HCT116 (cell line): Measurements from ENCODE around the gene LRFN2. TPM values are rescaled to one million over a fixed set of nuclear protein-coding genes. Genes with fewer than 3 reads are reported as not detected.

Experiments used
- ATAC-seq: fragments of 200-7000 bp; cut with Tn5 transposase; 2 replicates; pipeline ENCODE4 v1.9.1; 2020; ENCODE audit warnings: mild to moderate bottlenecking, moderate library complexity
- BruUV-seq: library from RNA; stranded (reverse); fragments of 400-500 nt; replicated peaks from 2 replicates; lab custom pipeline; 2021; lab: Mats Ljungman, UMichigan
- CTCF ChIA-PET: fragments of 300-600 bp; sonication (Branson Sonifier 250); formaldehyde crosslinking; loops from one replicate; lab custom pipeline; 2021; ENCODE audit warnings: antibody characterized with exemption; lab: Charles Lee
- POLR2A ChIA-PET: fragments of 300-600, 350-600 bp; sonication (Branson Sonifier 250); formaldehyde crosslinking; loops from one replicate; lab custom pipeline; 2021; ENCODE audit warnings: antibody characterized with exemption; lab: Charles Lee
- RAD21 ChIA-PET, 2 experiments: fragments of 300-600 bp; sonication (Branson Sonifier 250); formaldehyde crosslinking; loops; one replicate each; lab custom pipeline; 2023; ENCODE audit warnings: low total read pairs in 2 of 2; ENCODE audit not compliant: uncharacterized antibody in 2 of 2, unreplicated experiment in 2 of 2, low non-redundant PET in 1 of 2; lab: Charles Lee
- DNase-seq: peaks from one replicate; pipeline ENCODE4 v3.0.0-alpha.2; 2010; ENCODE audit warnings: low read depth, low spot score
- H2AFZ ChIP-seq: fragments of 200-600 bp; shearing (Covaris generic), sonication (generic); 2 replicates; pipeline ENCODE4 v1.6.1; 2017; ENCODE audit warnings: low read depth, mixed run types, mixed read lengths, antibody characterized with exemption, low read length; ENCODE audit not compliant: poor library complexity, severe bottlenecking
- H3K27ac ChIP-seq: 2 replicates; pipeline ENCODE4 v1.5.1; 2012; ENCODE audit warnings: low read depth, low read length
- H3K27me3 ChIP-seq: fragments of 200-600 bp; sonication (generic); 2 replicates; pipeline ENCODE4 v1.6.1; 2016; ENCODE audit warnings: mixed run types, low read length, mixed read lengths; ENCODE audit not compliant: insufficient read depth
- H3K36me3 ChIP-seq, 2 experiments: fragments of 200-500 bp in 1 of 2; fragments of 200-600 bp in 1 of 2; sonication (Bioruptor generic) in 1 of 2; sonication (generic) in 1 of 2; 2 replicates each; pipeline versions ENCODE4 v1.5.1 to v1.6.1; 2014 to 2016; ENCODE audit warnings: low read length in 2 of 2, inconsistent platforms in 1 of 2, mixed read lengths in 1 of 2, mixed run types in 1 of 2; ENCODE audit not compliant: insufficient read depth in 2 of 2, control insufficient read depth in 1 of 2
- H3K4me1 ChIP-seq, 2 experiments: fragments of 200-600 bp in 1 of 2; sonication (generic) in 1 of 2; 2 replicates each; pipeline versions ENCODE4 v1.5.1 to v1.6.1; 2012 to 2017; ENCODE audit warnings: low read length in 2 of 2, inconsistent platforms in 1 of 2, mild to moderate bottlenecking in 1 of 2, mixed read lengths in 1 of 2, mixed run types in 1 of 2, moderate library complexity in 1 of 2; ENCODE audit not compliant: insufficient read depth in 2 of 2, control insufficient read depth in 1 of 2
- H3K4me2 ChIP-seq: fragments of 200-600 bp; sonication (generic); 2 replicates; pipeline ENCODE4 v1.6.1; 2017; ENCODE audit warnings: mixed run types, low read length, mixed read lengths
- H3K4me3 ChIP-seq, 2 experiments: fragments of 200-600 bp in 1 of 2; sonication (generic) in 1 of 2; replicated peaks in 1 of 2; 2 replicates each; pipeline ENCODE4 v1.5.1; 2011 to 2016; ENCODE audit warnings: low read length in 2 of 2, control low read depth in 1 of 2, low read depth in 1 of 2, mild to moderate bottlenecking in 1 of 2, mixed read lengths in 1 of 2, mixed run types in 1 of 2
- H3K79me2 ChIP-seq: fragments of 200-600 bp; sonication (generic); 2 replicates; pipeline ENCODE4 v1.6.1; 2017; ENCODE audit warnings: mild to moderate bottlenecking, mixed run types, low read length, moderate library complexity, mixed read lengths; ENCODE audit not compliant: insufficient read depth
- H3K9ac ChIP-seq: fragments of 200-600 bp; sonication (generic); 2 replicates; pipeline ENCODE4 v1.6.1; 2016; ENCODE audit warnings: low read length, mixed read lengths
- H3K9me2 ChIP-seq: fragments of 200-600 bp; sonication (generic), shearing (Covaris generic); 2 replicates; pipeline ENCODE4 v1.6.1; 2017; ENCODE audit warnings: mixed run types, mild to moderate bottlenecking, moderate library complexity; ENCODE audit not compliant: insufficient read depth
- H3K9me3 ChIP-seq, 2 experiments: fragments of 200-500 bp in 1 of 2; fragments of 200-600 bp in 1 of 2; sonication (Bioruptor generic) in 1 of 2; sonication (generic) in 1 of 2; 2 replicates each; pipeline ENCODE4 v1.6.1; 2014 to 2017; ENCODE audit warnings: low read length in 2 of 2, mixed read lengths in 2 of 2, inconsistent platforms in 1 of 2, low read depth in 1 of 2, mild to moderate bottlenecking in 1 of 2, mixed run types in 1 of 2, moderate library complexity in 1 of 2; ENCODE audit not compliant: control insufficient read depth in 1 of 2, insufficient read depth in 1 of 2
- H4K20me1 ChIP-seq: fragments of 200-600 bp; sonication (generic), shearing (Covaris generic); 2 replicates; pipeline ENCODE4 v1.6.1; 2017; ENCODE audit warnings: mixed run types, mild to moderate bottlenecking, moderate library complexity; ENCODE audit not compliant: insufficient read depth
- CEBPB ChIP-seq: IDR thresholded peaks from 2 replicates; pipeline ENCODE4 v1.6.1; 2012; ENCODE audit warnings: low read depth
- CTCF ChIP-seq, 3 experiments: fragments of 200-600 bp in 1 of 3; sonication (generic) in 1 of 3; IDR thresholded peaks in 2 of 3; conservative IDR thresholded peaks in 1 of 3; 2 replicates each; pipeline ENCODE4 v1.5.1; 2012 to 2017; ENCODE audit warnings: low read depth in 2 of 3, low read length in 2 of 3, antibody characterized with exemption in 1 of 3, borderline replicate concordance in 1 of 3, control low read depth in 1 of 3, mild to moderate bottlenecking in 1 of 3, mixed read lengths in 1 of 3, mixed run types in 1 of 3, moderate library complexity in 1 of 3; ENCODE audit not compliant: insufficient read depth in 1 of 3
- ELF1 ChIP-seq: IDR thresholded peaks from 2 replicates; pipeline ENCODE4 v1.6.1; 2012; ENCODE audit warnings: low read depth, borderline replicate concordance
- FOSL1 ChIP-seq: IDR thresholded peaks from 2 replicates; pipeline ENCODE4 v1.6.1; 2012; ENCODE audit warnings: low read depth
- JUND ChIP-seq: IDR thresholded peaks from 2 replicates; pipeline ENCODE4 v1.6.1; 2012
- POLR2AphosphoS5 ChIP-seq: IDR thresholded peaks from 2 replicates; pipeline ENCODE4 v1.6.1; 2011; ENCODE audit warnings: mild to moderate bottlenecking, low read depth, low read length, moderate library complexity
- RAD21 ChIP-seq: IDR thresholded peaks from 2 replicates; pipeline ENCODE4 v1.6.1; 2012; ENCODE audit warnings: low read depth, mild to moderate bottlenecking
- REST ChIP-seq: IDR thresholded peaks from 2 replicates; pipeline ENCODE4 v1.6.1; 2012; ENCODE audit warnings: low read depth
- SIN3A ChIP-seq: IDR thresholded peaks from 2 replicates; pipeline ENCODE4 v1.6.1; 2012; ENCODE audit warnings: low read depth
- SP1 ChIP-seq: IDR thresholded peaks from 2 replicates; pipeline ENCODE4 v1.6.1; 2012; ENCODE audit warnings: low read depth
- SRF ChIP-seq: IDR thresholded peaks from 2 replicates; pipeline ENCODE4 v1.6.1; 2012; ENCODE audit warnings: low read depth
- ZFX ChIP-seq: fragments of 450-650 bp; IDR thresholded peaks from 2 replicates; pipeline ENCODE4 v1.6.1; 2017
- intact Hi-C: fragments of 100-400 bp; cut with micrococcal nuclease; formaldehyde crosslinking; loops from 2 replicates; pipeline ENCODE4 v1.10.0; 2022
- total RNA-seq: library from RNA; stranded (reverse); gene quantifications from one replicate; pipeline ENCODE4 v1.2.1, GENCODE V29; 2021; ENCODE audit not compliant: unreplicated experiment

LRFN2 gene
- total RNA-seq, 1 experiment from 2014 or later: not detected

- Histone ChIP-seq H3K4me2 (no peak overlapping the region), H3K9me2 (no peaks in the 10 kb centered on the region), H3K4me3 (no peak overlapping the region), H3K9ac (no peak overlapping the region), H2AFZ (no peak overlapping the region), H3K4me1 (no peaks in the 10 kb centered on the region), H3K9me3 (no peaks in the 10 kb centered on the region), H3K27ac (no peak overlapping the region), H3K79me2 (no peaks in the 10 kb centered on the region), H3K36me3 (no peaks in the 10 kb centered on the region), H4K20me1 (no peaks in the 10 kb centered on the region), H3K27me3 (peaks cover 20% of the 10 kb centered on the region)
- no TSS peak for BruUV-seq
- intact Hi-C loops: no loop called here
- DNase-seq (no peak), ATAC-seq (no peak)
- TF ChIP-seq ZFX: no peak
- no peak for TF ChIP-seq JUND
- TF ChIP-seq ELF1: no peak
- no peak for TF ChIP-seq REST
- no peak for TF ChIP-seq SRF
- no peak for TF ChIP-seq SIN3A
- TF ChIP-seq POLR2AphosphoS5: no peak
- TF ChIP-seq CEBPB: no peak
- TF ChIP-seq SP1: no peak
- no peak for TF ChIP-seq RAD21
- TF ChIP-seq FOSL1: no peak
- no peak for TF ChIP-seq CTCF (IDR thresholded peaks at IDR 0.05 in 2 of 3, conservative IDR thresholded peaks at IDR 0.05 in 1 of 3; ENCODE audit: borderline replicate concordance in 1 of 3, insufficient read depth in 1 of 3, low read depth in 2 of 3, low read length in 2 of 3)
- CTCF ChIA-PET: no interaction called here
- POLR2A ChIA-PET: no interaction called here
- RAD21 ChIA-PET: no interaction called here
Measured at GRCh38 chr6:40419946-40420728, 167.0 kb downstream of the LRFN2 start.
